ENCODE results near the gene PTGDS. TPM values are rescaled to one million over a fixed set of nuclear protein-coding genes. Genes with fewer than 3 reads are reported as not detected.

PTGDS gene
- total RNA-seq, 1 donor from 2014 or later: not detected

DNA sequence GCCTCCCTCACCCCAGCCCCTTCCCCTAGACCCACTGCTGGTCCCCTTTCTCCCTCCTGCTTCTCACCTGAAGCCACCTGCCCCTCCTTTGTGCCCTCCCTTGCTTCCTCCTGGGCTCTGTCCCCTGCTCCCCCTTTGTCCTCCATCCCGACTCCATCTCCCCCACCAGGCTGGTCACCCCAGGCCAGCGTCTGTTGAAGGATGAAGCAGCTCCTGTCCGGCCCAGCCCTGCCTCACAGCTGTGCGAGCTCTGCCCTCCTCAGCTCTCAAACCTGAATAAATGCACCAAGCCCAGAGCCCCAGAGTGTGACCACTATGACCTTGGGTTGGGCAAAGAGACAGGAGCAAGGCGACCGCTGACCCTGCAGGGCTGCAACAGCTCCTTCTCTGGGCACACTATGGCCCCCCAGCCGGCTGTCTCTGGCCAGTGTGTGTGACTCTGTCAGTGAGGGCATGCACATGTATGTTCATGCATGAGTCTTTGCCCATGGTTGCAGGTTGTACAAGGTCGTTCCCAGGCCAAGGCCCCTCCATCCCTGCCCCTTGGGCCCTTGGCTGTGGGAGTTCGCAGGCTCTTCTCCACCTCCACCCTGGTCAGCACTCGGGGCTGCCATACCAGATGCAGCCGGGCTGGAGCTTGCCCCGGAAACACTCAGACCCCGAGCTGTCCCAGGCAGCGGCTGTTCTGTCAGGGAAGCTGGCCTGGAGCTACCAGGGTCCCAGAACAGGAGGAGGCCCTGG is 21.9 kb upstream of the PTGDS start:
- DNase-seq: peak; percentile 14
- no peaks in the 10 kb centered on the region for H3K4me1 Mint-ChIP-seq (ENCODE audit: low read depth, unreplicated experiment)
- H3K36me3 Mint-ChIP-seq (ENCODE audit: unreplicated experiment): no peaks in the 10 kb centered on the region
- TF ChIP-seq CTCF (IDR thresholded peaks at IDR 0.05; ENCODE audit: partially characterized antibody, unreplicated experiment): no peak
- no peak overlapping the region for H3K27ac Mint-ChIP-seq (ENCODE audit: unreplicated experiment)
- H3K9me3 Mint-ChIP-seq (ENCODE audit: unreplicated experiment): peaks cover 10% of the 10 kb centered on the region
- H3K4me3 Mint-ChIP-seq (ENCODE audit: unreplicated experiment): no peak overlapping the region
- H3K27me3 Mint-ChIP-seq (ENCODE audit: unreplicated experiment): peaks cover 4% of the 10 kb centered on the region

DNA sequence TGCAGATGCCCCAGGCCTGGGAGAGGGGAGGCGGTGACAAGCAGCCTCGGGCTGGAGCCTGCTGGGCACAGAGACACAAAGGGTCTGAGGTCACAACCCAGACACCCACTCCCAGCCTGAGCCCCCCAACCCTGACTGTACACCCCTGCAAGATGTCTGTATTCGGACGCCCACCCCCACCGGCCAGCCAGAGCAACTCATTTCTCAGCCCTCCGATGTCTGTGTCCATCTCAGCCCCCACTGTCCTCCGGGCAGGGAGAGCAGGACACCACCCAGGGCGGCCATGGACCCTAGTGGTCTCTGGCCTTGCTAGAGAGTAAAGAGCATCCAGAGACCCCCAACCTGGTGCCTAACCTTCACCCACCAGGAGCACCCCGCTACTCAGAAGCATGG is 21.4 kb upstream of the PTGDS start:
- H3K27ac Mint-ChIP-seq (ENCODE audit: unreplicated experiment): no peak overlapping the region
- no peak for TF ChIP-seq CTCF (IDR thresholded peaks at IDR 0.05; ENCODE audit: partially characterized antibody, unreplicated experiment)
- no peaks in the 10 kb centered on the region for H3K4me1 Mint-ChIP-seq (ENCODE audit: low read depth, unreplicated experiment)
- no peaks in the 10 kb centered on the region for H3K36me3 Mint-ChIP-seq (ENCODE audit: unreplicated experiment)
- no peak overlapping the region for H3K4me3 Mint-ChIP-seq (ENCODE audit: unreplicated experiment)
- H3K27me3 Mint-ChIP-seq (ENCODE audit: unreplicated experiment): peaks cover 4% of the 10 kb centered on the region
- no peak for DNase-seq
- peaks cover 10% of the 10 kb centered on the region for H3K9me3 Mint-ChIP-seq (ENCODE audit: unreplicated experiment)

- no peak overlapping the region for H3K27ac Mint-ChIP-seq (ENCODE audit: unreplicated experiment)
- no peak for DNase-seq
- no peak for TF ChIP-seq CTCF (IDR thresholded peaks at IDR 0.05; ENCODE audit: partially characterized antibody, unreplicated experiment)
- no peaks in the 10 kb centered on the region for H3K4me1 Mint-ChIP-seq (ENCODE audit: low read depth, unreplicated experiment)
- peaks cover 10% of the 10 kb centered on the region for H3K9me3 Mint-ChIP-seq (ENCODE audit: unreplicated experiment)
- no peak overlapping the region for H3K4me3 Mint-ChIP-seq (ENCODE audit: unreplicated experiment)
- no peaks in the 10 kb centered on the region for H3K36me3 Mint-ChIP-seq (ENCODE audit: unreplicated experiment)
- H3K27me3 Mint-ChIP-seq (ENCODE audit: unreplicated experiment): peaks cover 4% of the 10 kb centered on the region
These were observed 20.7 kb upstream of the PTGDS start for GRCh38 chr9:136956604-136957003.

- Mint-ChIP-seq H3K27ac (ENCODE audit: unreplicated experiment) (no peak overlapping the region), H3K4me3 (ENCODE audit: unreplicated experiment) (no peak overlapping the region), H3K9me3 (ENCODE audit: unreplicated experiment) (peaks cover 10% of the 10 kb centered on the region), H3K36me3 (ENCODE audit: unreplicated experiment) (no peaks in the 10 kb centered on the region), H3K4me1 (ENCODE audit: low read depth, unreplicated experiment) (no peaks in the 10 kb centered on the region), H3K27me3 (ENCODE audit: unreplicated experiment) (peaks cover 4% of the 10 kb centered on the region)
- TF ChIP-seq CTCF (IDR thresholded peaks at IDR 0.05; ENCODE audit: partially characterized antibody, unreplicated experiment): no peak
- DNase-seq: no peak
These were observed 19.8 kb upstream of the PTGDS start for GRCh38 chr9:136957461-136957860.

DNA sequence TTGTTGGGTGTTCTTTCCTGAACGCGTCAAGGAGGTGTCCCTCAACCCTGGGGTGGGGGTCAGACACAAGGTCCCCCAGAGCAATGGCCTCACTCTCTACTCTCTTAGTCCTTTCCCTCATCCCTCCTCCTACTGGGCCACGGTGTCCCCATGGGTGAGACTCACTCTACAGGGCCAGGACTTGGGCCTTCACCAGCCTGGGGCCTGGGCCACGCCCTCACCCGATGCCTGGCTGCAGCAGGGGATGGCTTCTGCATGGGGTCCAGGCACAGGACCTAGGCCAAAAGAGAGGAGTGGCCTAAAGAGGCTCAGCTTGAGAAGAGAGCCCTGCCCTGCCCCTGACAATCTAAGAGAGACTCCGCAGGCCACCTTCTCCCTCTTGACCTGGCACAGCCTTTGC is 19.4 kb upstream of the PTGDS start:
- H3K4me1 Mint-ChIP-seq (ENCODE audit: low read depth, unreplicated experiment): peaks cover 3% of the 10 kb centered on the region
- H3K27ac Mint-ChIP-seq (ENCODE audit: unreplicated experiment): no peak overlapping the region
- H3K36me3 Mint-ChIP-seq (ENCODE audit: unreplicated experiment): no peaks in the 10 kb centered on the region
- H3K27me3 Mint-ChIP-seq (ENCODE audit: unreplicated experiment): peaks cover 6% of the 10 kb centered on the region
- no peak overlapping the region for H3K4me3 Mint-ChIP-seq (ENCODE audit: unreplicated experiment)
- no peak for DNase-seq
- TF ChIP-seq CTCF (IDR thresholded peaks at IDR 0.05; ENCODE audit: partially characterized antibody, unreplicated experiment): no peak
- H3K9me3 Mint-ChIP-seq (ENCODE audit: unreplicated experiment): peaks cover 12% of the 10 kb centered on the region

Measured in glutamatergic neuron (in vitro differentiated cells).